ENCODE measurements around the gene IGF2.

IGF2 gene

DNA sequence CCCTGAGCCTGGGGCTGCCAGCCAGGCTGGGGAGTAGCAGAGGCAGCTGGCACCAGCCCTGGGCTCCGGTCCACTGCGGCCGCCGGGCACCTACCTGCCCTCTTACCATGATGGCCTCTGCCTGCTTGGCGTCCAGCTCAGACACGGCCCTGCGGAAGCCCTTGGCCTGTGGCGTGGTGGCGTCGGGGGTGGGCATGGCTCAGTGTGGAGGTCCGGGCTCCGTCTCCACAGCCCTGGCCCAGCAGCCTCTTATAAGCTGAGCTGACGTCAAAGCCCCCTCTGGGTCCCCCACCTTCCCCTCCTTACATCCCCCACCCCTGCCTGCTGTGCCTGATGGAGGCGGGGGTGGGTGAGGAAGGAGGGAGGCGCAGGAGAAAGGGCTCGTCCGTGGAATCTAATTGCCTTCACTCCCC is 32.4 kb upstream of the IGF2 start, which contains the start of gene TH:
Gene TH (minus strand): TSS at position 225 of the 413 bp plus-strand sequence. CDS start 29 bp downstream, at position 196.
- Histone ChIP-seq H3K9me3 (ENCODE audit: control insufficient read depth in 2 of 2, low read length in 2 of 2) (no peaks in the 10 kb centered on the region), H3K27me3 (ENCODE audit: control insufficient read depth in 2 of 2, insufficient read depth in 2 of 2, low read length in 2 of 2) (no peaks in the 10 kb centered on the region), H3K27ac (ENCODE audit: low read depth in 2 of 2, low read length in 2 of 2) (no peak within 1 kb of the TSS), H3K4me3 (ENCODE audit: low read length in 2 of 2) (no peak within 1 kb of the TSS), H3K9ac (ENCODE audit: low read depth in 1 of 2, low read length in 2 of 2) (no peak within 1 kb of the TSS), H3K36me3 (ENCODE audit: control insufficient read depth in 2 of 2, insufficient read depth in 2 of 2, low read length in 2 of 2) (no peaks in the 10 kb centered on the region), H3K4me1 (ENCODE audit: control insufficient read depth in 2 of 2, insufficient read depth in 2 of 2, low read length in 2 of 2) (no peaks in the 10 kb centered on the region)

- peaks cover 0 to 2% of the 10 kb centered on the region in 2 donors for H3K4me1 ChIP-seq (ENCODE audit: control insufficient read depth in 2 of 2, insufficient read depth in 2 of 2, low read length in 2 of 2)
- H3K4me3 ChIP-seq (ENCODE audit: low read length in 2 of 2) = no peak overlapping the region
- H3K36me3 ChIP-seq (ENCODE audit: control insufficient read depth in 2 of 2, insufficient read depth in 2 of 2, low read length in 2 of 2) = no peaks in the 10 kb centered on the region
- no peak overlapping the region for H3K27ac ChIP-seq (ENCODE audit: low read depth in 2 of 2, low read length in 2 of 2)
- H3K27me3 ChIP-seq (ENCODE audit: control insufficient read depth in 2 of 2, insufficient read depth in 2 of 2, low read length in 2 of 2) = no peaks in the 10 kb centered on the region
- no peaks in the 10 kb centered on the region for H3K9me3 ChIP-seq (ENCODE audit: control insufficient read depth in 2 of 2, low read length in 2 of 2)
- no peak overlapping the region for H3K9ac ChIP-seq (ENCODE audit: low read depth in 1 of 2, low read length in 2 of 2)
These were observed 30.7 kb upstream of the IGF2 start for GRCh38 chr11:2169626-2170570.

DNA sequence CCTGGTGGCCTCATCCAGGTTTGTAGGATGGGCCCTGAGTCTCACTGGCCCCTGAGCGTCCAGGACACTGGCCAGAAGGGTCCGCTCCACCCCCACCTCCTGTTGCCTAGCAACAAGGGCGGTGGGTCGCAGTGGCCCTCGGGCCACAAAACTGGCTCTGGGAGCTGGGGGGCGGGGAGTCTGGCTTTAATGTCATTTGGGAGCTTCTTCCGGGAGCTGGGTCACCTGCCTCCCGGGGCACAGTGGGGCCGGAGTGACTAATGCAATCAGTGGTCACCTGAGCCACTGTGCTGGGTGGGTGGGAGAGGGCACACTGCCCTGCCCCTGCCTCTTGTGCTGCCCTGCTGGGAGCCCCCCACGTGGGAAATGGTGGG is 29.8 kb upstream of the IGF2 start:
- Histone ChIP-seq H3K9me3 (ENCODE audit: control insufficient read depth in 2 of 2, low read length in 2 of 2) (no peaks in the 10 kb centered on the region), H3K9ac (ENCODE audit: low read depth in 1 of 2, low read length in 2 of 2) (no peak overlapping the region), H3K27me3 (ENCODE audit: control insufficient read depth in 2 of 2, insufficient read depth in 2 of 2, low read length in 2 of 2) (no peaks in the 10 kb centered on the region), H3K36me3 (ENCODE audit: control insufficient read depth in 2 of 2, insufficient read depth in 2 of 2, low read length in 2 of 2) (no peaks in the 10 kb centered on the region), H3K4me3 (ENCODE audit: low read length in 2 of 2) (no peak overlapping the region), H3K4me1 (ENCODE audit: control insufficient read depth in 2 of 2, insufficient read depth in 2 of 2, low read length in 2 of 2) (peaks cover 0 to 2% of the 10 kb centered on the region in 2 donors), H3K27ac (ENCODE audit: low read depth in 2 of 2, low read length in 2 of 2) (no peak overlapping the region)

- Histone ChIP-seq H3K27me3 (ENCODE audit: control insufficient read depth in 2 of 2, insufficient read depth in 2 of 2, low read length in 2 of 2) (no peaks in the 10 kb centered on the region), H3K36me3 (ENCODE audit: control insufficient read depth in 2 of 2, insufficient read depth in 2 of 2, low read length in 2 of 2) (no peaks in the 10 kb centered on the region), H3K9me3 (ENCODE audit: control insufficient read depth in 2 of 2, low read length in 2 of 2) (no peaks in the 10 kb centered on the region), H3K4me1 (ENCODE audit: control insufficient read depth in 2 of 2, insufficient read depth in 2 of 2, low read length in 2 of 2) (peaks cover 0 to 2% of the 10 kb centered on the region in 2 donors), H3K9ac (ENCODE audit: low read depth in 1 of 2, low read length in 2 of 2) (no peak overlapping the region), H3K27ac (ENCODE audit: low read depth in 2 of 2, low read length in 2 of 2) (no peak overlapping the region), H3K4me3 (ENCODE audit: low read length in 2 of 2) (no peak overlapping the region)
These were observed 29.3 kb upstream of the IGF2 start for GRCh38 chr11:2168286-2169004.

DNA sequence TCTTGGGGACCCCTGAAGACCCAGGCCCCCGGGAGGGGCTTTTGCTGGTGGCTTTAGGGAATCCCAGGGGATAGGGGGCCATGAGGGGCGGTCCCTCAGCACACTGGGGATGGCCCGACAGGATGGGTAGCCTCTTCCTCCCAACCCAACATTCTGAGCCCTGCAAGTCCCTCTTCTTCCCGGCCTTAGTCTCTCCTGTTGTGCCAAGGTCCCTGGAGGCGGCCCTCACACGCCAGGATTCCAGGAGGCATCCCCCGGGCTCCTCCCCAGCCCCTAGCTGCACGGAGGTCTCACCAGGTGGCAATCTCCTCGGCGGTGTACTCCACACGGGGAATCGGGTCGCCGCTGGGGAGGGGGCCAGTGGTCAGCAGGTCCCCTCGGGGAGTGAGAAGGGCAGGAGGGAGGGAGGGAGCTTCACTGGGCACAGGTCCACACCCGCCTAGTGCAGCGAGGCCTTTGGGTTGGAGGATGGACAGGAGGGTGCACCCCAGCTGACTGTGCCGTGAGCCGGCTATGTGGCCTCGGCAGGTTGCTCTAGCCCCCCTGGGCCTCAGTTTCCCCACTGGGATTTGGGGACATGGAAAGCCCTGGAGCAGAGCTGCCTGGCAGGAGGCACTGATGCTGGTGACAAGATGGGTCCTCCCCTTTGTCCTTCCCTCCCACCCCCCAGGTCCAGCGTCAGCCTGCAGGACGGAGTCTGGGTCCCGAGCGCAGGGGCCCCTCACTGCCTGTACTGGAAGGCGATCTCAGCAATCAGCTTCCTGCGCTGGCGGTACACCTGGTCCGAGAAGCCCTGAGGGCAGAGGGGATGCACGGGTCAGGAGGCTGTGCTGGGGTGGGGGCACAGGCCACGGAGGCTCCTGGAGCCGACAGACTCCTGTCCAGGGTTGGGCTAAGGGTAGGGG is 28.2 kb upstream of the IGF2 start:
- Histone ChIP-seq H3K4me3 (ENCODE audit: low read length in 2 of 2) (no peak overlapping the region), H3K36me3 (ENCODE audit: control insufficient read depth in 2 of 2, insufficient read depth in 2 of 2, low read length in 2 of 2) (no peaks in the 10 kb centered on the region), H3K27me3 (ENCODE audit: control insufficient read depth in 2 of 2, insufficient read depth in 2 of 2, low read length in 2 of 2) (no peaks in the 10 kb centered on the region), H3K9me3 (ENCODE audit: control insufficient read depth in 2 of 2, low read length in 2 of 2) (no peaks in the 10 kb centered on the region), H3K9ac (ENCODE audit: low read depth in 1 of 2, low read length in 2 of 2) (no peak overlapping the region), H3K4me1 (ENCODE audit: control insufficient read depth in 2 of 2, insufficient read depth in 2 of 2, low read length in 2 of 2) (peaks cover 0 to 2% of the 10 kb centered on the region in 2 donors), H3K27ac (ENCODE audit: low read depth in 2 of 2, low read length in 2 of 2) (no peak overlapping the region)

DNA sequence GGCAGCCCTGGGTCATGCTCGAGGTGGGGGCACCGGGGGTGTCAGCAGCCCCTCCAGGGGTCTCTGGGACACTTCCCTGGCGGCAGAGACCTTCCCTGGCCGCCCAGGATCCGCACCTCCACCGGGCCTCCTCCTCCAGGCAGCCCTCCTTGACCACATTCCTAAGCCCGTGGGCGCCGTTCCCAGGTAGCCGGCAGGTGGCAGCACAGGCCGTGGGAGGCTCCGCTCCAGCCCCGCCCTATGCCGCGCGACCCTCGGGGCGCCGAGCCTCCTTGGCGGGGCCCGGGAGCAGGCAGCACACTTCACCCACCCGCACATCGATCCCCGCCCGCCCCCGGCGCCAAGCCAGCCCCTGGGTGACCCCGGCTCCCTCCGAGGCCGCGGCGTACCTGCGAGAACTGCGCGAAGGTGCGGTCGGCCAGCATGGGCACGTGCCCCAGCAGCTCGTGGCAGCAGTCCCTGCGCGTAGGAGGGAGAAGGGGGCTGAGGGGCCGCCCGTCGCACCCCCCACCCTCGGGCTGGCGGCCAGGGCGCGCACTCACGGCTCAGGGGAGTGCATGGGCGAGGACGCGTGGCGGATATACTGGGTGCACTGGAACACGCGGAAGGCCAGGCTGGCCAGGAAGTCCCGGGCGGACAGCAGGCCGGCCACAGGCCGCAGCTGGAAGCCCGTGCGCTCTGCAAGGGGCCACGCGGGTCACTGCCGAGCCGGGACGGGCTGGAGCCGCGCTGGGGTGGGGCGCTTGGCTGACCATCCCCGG is 27.1 kb upstream of the IGF2 start:
- H3K27ac ChIP-seq (ENCODE audit: low read depth in 2 of 2, low read length in 2 of 2) = no peak overlapping the region
- no peak overlapping the region for H3K9ac ChIP-seq (ENCODE audit: low read depth in 1 of 2, low read length in 2 of 2)
- peaks cover 0 to 2% of the 10 kb centered on the region in 2 donors for H3K4me1 ChIP-seq (ENCODE audit: control insufficient read depth in 2 of 2, insufficient read depth in 2 of 2, low read length in 2 of 2)
- no peak overlapping the region for H3K4me3 ChIP-seq (ENCODE audit: low read length in 2 of 2)
- no peaks in the 10 kb centered on the region for H3K27me3 ChIP-seq (ENCODE audit: control insufficient read depth in 2 of 2, insufficient read depth in 2 of 2, low read length in 2 of 2)
- no peaks in the 10 kb centered on the region for H3K9me3 ChIP-seq (ENCODE audit: control insufficient read depth in 2 of 2, low read length in 2 of 2)
- no peaks in the 10 kb centered on the region for H3K36me3 ChIP-seq (ENCODE audit: control insufficient read depth in 2 of 2, insufficient read depth in 2 of 2, low read length in 2 of 2)

- Histone ChIP-seq H3K4me1 (ENCODE audit: control insufficient read depth in 2 of 2, insufficient read depth in 2 of 2, low read length in 2 of 2) (peaks cover 0 to 2% of the 10 kb centered on the region in 2 donors), H3K27me3 (ENCODE audit: control insufficient read depth in 2 of 2, insufficient read depth in 2 of 2, low read length in 2 of 2) (no peaks in the 10 kb centered on the region), H3K36me3 (ENCODE audit: control insufficient read depth in 2 of 2, insufficient read depth in 2 of 2, low read length in 2 of 2) (no peaks in the 10 kb centered on the region), H3K4me3 (ENCODE audit: low read length in 2 of 2) (no peak overlapping the region), H3K27ac (ENCODE audit: low read depth in 2 of 2, low read length in 2 of 2) (no peak overlapping the region), H3K9me3 (ENCODE audit: control insufficient read depth in 2 of 2, low read length in 2 of 2) (no peaks in the 10 kb centered on the region), H3K9ac (ENCODE audit: low read depth in 1 of 2, low read length in 2 of 2) (no peak overlapping the region)
These were observed 26.4 kb upstream of the IGF2 start for GRCh38 chr11:2165571-2165970.

- Histone ChIP-seq H3K9me3 (ENCODE audit: control insufficient read depth in 2 of 2, low read length in 2 of 2) (no peaks in the 10 kb centered on the region), H3K4me1 (ENCODE audit: control insufficient read depth in 2 of 2, insufficient read depth in 2 of 2, low read length in 2 of 2) (peaks cover 0 to 2% of the 10 kb centered on the region in 2 donors), H3K27ac (ENCODE audit: low read depth in 2 of 2, low read length in 2 of 2) (no peak overlapping the region), H3K36me3 (ENCODE audit: control insufficient read depth in 2 of 2, insufficient read depth in 2 of 2, low read length in 2 of 2) (no peaks in the 10 kb centered on the region), H3K27me3 (ENCODE audit: control insufficient read depth in 2 of 2, insufficient read depth in 2 of 2, low read length in 2 of 2) (no peaks in the 10 kb centered on the region), H3K9ac (ENCODE audit: low read depth in 1 of 2, low read length in 2 of 2) (no peak overlapping the region), H3K4me3 (ENCODE audit: low read length in 2 of 2) (no peak overlapping the region)
These were observed 25.8 kb upstream of the IGF2 start for GRCh38 chr11:2164861-2165555.

- Histone ChIP-seq H3K27me3 (ENCODE audit: control insufficient read depth in 2 of 2, insufficient read depth in 2 of 2, low read length in 2 of 2) (no peaks in the 10 kb centered on the region), H3K4me1 (ENCODE audit: control insufficient read depth in 2 of 2, insufficient read depth in 2 of 2, low read length in 2 of 2) (peaks cover 0 to 2% of the 10 kb centered on the region in 2 donors), H3K36me3 (ENCODE audit: control insufficient read depth in 2 of 2, insufficient read depth in 2 of 2, low read length in 2 of 2) (no peaks in the 10 kb centered on the region), H3K4me3 (ENCODE audit: low read length in 2 of 2) (no peak overlapping the region), H3K27ac (ENCODE audit: low read depth in 2 of 2, low read length in 2 of 2) (no peak overlapping the region), H3K9ac (ENCODE audit: low read depth in 1 of 2, low read length in 2 of 2) (no peak overlapping the region), H3K9me3 (ENCODE audit: control insufficient read depth in 2 of 2, low read length in 2 of 2) (no peaks in the 10 kb centered on the region)
These were observed 24.9 kb upstream of the IGF2 start for GRCh38 chr11:2164081-2164480.
